Gastrocnemius medialis (tissue), 4 donors: ENCODE data around the gene CFAP91. TPM values are rescaled to one million over a fixed set of nuclear protein-coding genes. Genes with fewer than 3 reads are reported as not detected.
"Not testable (repeated sequence)": the region's sequence is repeated elsewhere in the genome, so short reads cannot be mapped to it uniquely, and the experiment has no call there.

Experiments
- ATAC-seq, 2 donors: fragments of 150-250 bp; one replicate each; pipeline ENCODE4 v1.9.1; 2016
- DNase-seq, 2 donors: peaks; one replicate each; pipeline ENCODE4 v3.0.0-alpha.2; 2019
- H3K27ac ChIP-seq, 4 donors: fragments of 200-600 bp; sonication (generic); 1 replicate in 1 of 4; 2 replicates in 3 of 4; pipeline ENCODE4 v1.5.1; 2016 to 2018; ENCODE audit warnings: mild to moderate bottlenecking in 2 of 4, moderate library complexity in 1 of 4
- H3K27me3 ChIP-seq, 3 donors: fragments of 200-600 bp; sonication (generic) in 2 of 3; 1 replicate in 1 of 3; 2 replicates in 2 of 3; pipeline versions ENCODE4 v1.5.1 to v1.6.0; 2016 to 2019; ENCODE audit warnings: mild to moderate bottlenecking in 1 of 3, moderate library complexity in 1 of 3
- H3K36me3 ChIP-seq, 2 donors: fragments of 200-600 bp; sonication (generic) in 1 of 2; one replicate each; pipeline ENCODE4 v1.5.1; 2017 to 2018
- H3K4me1 ChIP-seq, 2 donors: fragments of 200-600 bp; sonication (generic) in 1 of 2; one replicate each; pipeline ENCODE4 v1.5.1; 2016 to 2017; ENCODE audit warnings: mild to moderate bottlenecking in 2 of 2
- H3K4me3 ChIP-seq, 4 donors: fragments of 200-600 bp; sonication (generic) in 3 of 4; 1 replicate in 1 of 4; 2 replicates in 3 of 4; pipeline ENCODE4 v1.5.1; 2016 to 2019; ENCODE audit warnings: mild to moderate bottlenecking in 2 of 4
- H3K9me3 ChIP-seq, 3 donors: fragments of 200-600 bp; sonication (generic) in 2 of 3; 1 replicate in 1 of 3; 2 replicates in 2 of 3; pipeline ENCODE4 v1.5.1; 2016 to 2019
- CTCF ChIP-seq, 5 experiments: fragments of 450-650 bp in 3 of 5; fragments of 200-600 bp in 2 of 5; sonication (generic) in 2 of 5; IDR thresholded peaks in 4 of 5; conservative IDR thresholded peaks in 1 of 5; 1 replicate in 4 of 5; 2 replicates in 1 of 5; pipeline ENCODE4 v1.5.1; 2016 to 2019; ENCODE audit warnings: antibody characterized with exemption in 5 of 5, mild to moderate bottlenecking in 3 of 5, moderate library complexity in 3 of 5
- POLR2A ChIP-seq, 2 donors: fragments of 450-650 bp; IDR thresholded peaks; one replicate each; pipeline ENCODE4 v1.6.1; 2017; ENCODE audit warnings: antibody characterized with exemption in 2 of 2, mild to moderate bottlenecking in 2 of 2, moderate library complexity in 2 of 2
- in situ Hi-C, 4 donors: fragments of 200-750 bp; cut with MboI; loops; one replicate each; pipeline versions ENCODE4 v1.15.0 to v1.8.0; 2017; ENCODE audit warnings: low sequenced_read_pairs in 4 of 4
- intact Hi-C: fragments of 100-400 bp; cut with DNase I; formaldehyde crosslinking; loops from one replicate; pipeline ENCODE4 v1.15.1; 2023; ENCODE audit warnings: low total_unique reads
- total RNA-seq, 4 donors: library from RNA; depleted of rRNA; stranded (reverse); fragments of >200 nt; gene quantifications; one replicate each; pipeline versions ENCODE4 v1.1.0 to v1.2.3, GENCODE V29; 2016

Gene CFAP91
- total RNA-seq, 4 donors from 2014 or later: 0.11 to 0.36 (median 0.20) TPM; not detected in 1

DNA sequence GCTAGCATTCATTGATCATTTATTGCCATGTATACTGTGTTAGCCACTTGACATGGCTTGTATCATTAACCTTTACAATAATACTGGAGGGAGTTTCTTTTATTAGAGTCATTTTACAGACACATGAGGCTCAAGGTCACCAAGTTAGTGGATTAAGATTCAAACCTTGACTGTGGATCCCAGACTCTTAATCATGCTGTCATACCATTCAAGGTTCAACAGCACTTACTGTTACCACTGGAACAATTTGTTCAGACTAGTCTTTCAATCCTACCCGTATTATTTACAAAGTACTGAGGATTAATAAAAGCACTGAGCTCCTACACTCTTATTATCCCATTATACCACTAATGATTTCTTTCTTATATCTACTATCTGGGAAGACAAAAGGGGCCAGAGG, 26.8 kb upstream of the CFAP91 start:
- TF ChIP-seq POLR2A (IDR thresholded peaks at IDR 0.05) (no peak), CTCF (IDR thresholded peaks at IDR 0.05 in 4 of 5, conservative IDR thresholded peaks at IDR 0.05 in 1 of 5) (no peak)
- Histone ChIP-seq H3K36me3 (peaks cover 0 to 40% of the 10 kb centered on the region in 2 donors), H3K27me3 (no peaks in the 10 kb centered on the region), H3K4me3 (peak overlapping the region; percentile 72 to 86 (median 78)), H3K9me3 (no peaks in the 10 kb centered on the region), H3K4me1 (peaks cover 19% of the 10 kb centered on the region in 2 donors), H3K27ac (peak overlapping the region; percentile 89 to 97 (median 96))
- in situ Hi-C loops (loop anchor here (25.0 kb wide), 3 partner anchors 164 to 411 kb away; partner anchors contain the start of genes ARHGAP31 (in 3 of the 4) and GSK3B (in 1 of the 4)), intact Hi-C loops (loop anchor here (2.0 to 5.0 kb wide), 3 partner anchors 27 to 99 kb away; partner anchors contain the start of genes ADPRH, CFAP91 and PLA1A)
- peak; percentile 38 to 57 for ATAC-seq
- DNase-seq: no peak

GRCh38 chr3:119676771-119677640, 25.8 kb upstream of the CFAP91 start, which contains the start of gene COX17:
COX17 (minus strand) TSS chr3:119677406; CDS start chr3:119677310, 96 bp downstream.
- ATAC-seq (peak; percentile 95 to 96), DNase-seq (peak; percentile 94 to 97)
- Histone ChIP-seq H3K4me3 (peak within 1 kb of the TSS; percentile 72 to 86 (median 78)), H3K27ac (peak within 1 kb of the TSS; percentile 89 to 97 (median 96)), H3K4me1 (peaks cover 19% of the 10 kb centered on the region in 2 donors), H3K36me3 (peaks cover 0 to 32% of the 10 kb centered on the region in 2 donors), H3K27me3 (no peaks in the 10 kb centered on the region), H3K9me3 (no peaks in the 10 kb centered on the region)
- TF ChIP-seq CTCF (IDR thresholded peaks at IDR 0.05 in 4 of 5, conservative IDR thresholded peaks at IDR 0.05 in 1 of 5) (no peak), POLR2A (IDR thresholded peaks at IDR 0.05) (peak; percentile 77 to 80)
- intact Hi-C loops (loop anchor here (1.0 to 5.0 kb wide), 6 partner anchors 26 to 418 kb away; partner anchors contain the start of genes ADPRH, CFAP91, PLA1A and TIMMDC1), in situ Hi-C loops (loop anchor here (25.0 kb wide), 3 partner anchors 165 to 410 kb away; partner anchors contain the start of genes ARHGAP31 (in 3 of the 4) and GSK3B (in 1 of the 4))

GRCh38 chr3:119677641-119677934, 25.2 kb upstream of the CFAP91 start:
- no peak for ATAC-seq
- Histone ChIP-seq H3K27me3 (no peaks in the 10 kb centered on the region), H3K9me3 (no peaks in the 10 kb centered on the region), H3K4me1 (peaks cover 19% of the 10 kb centered on the region in 2 donors), H3K4me3 (peak overlapping the region; percentile 72 to 86 (median 78)), H3K27ac (peak overlapping the region; percentile 89 to 97 (median 96)), H3K36me3 (peaks cover 0 to 26% of the 10 kb centered on the region in 2 donors)
- intact Hi-C loops (loop anchor here (1.0 to 5.0 kb wide), 6 partner anchors 25 to 418 kb away; partner anchors contain the start of genes ADPRH, CFAP91, PLA1A and TIMMDC1), in situ Hi-C loops (loop anchor here (25.0 kb wide), 3 partner anchors 165 to 410 kb away; partner anchors contain the start of genes ARHGAP31 (in 3 of the 4) and GSK3B (in 1 of the 4))
- no peak for TF ChIP-seq POLR2A (IDR thresholded peaks at IDR 0.05)
- TF ChIP-seq CTCF (IDR thresholded peaks at IDR 0.05 in 4 of 5, conservative IDR thresholded peaks at IDR 0.05 in 1 of 5): no peak
- no peak for DNase-seq

DNA sequence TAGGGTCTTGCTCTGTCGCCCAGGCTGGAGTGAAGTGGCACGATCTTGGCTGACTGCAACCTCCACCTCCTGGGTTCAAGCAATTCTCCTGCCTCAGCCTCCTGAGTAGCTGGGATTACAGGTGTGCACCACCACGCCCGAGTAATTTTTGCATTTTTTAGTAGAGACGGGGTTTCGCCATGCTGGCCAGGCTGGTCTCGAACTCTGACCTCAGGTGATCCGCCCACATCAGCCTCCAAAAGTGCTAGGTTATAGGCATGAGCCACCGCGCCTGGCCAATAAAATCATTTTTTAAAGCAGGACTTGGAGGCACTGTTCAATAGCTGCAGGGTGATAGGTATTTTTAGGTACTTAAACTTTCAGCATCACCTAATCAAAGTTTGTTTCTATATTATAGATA, 24.6 kb upstream of the CFAP91 start:
- H3K27ac ChIP-seq: peak overlapping the region in 1 of 4 donors; percentile 97
- DNase-seq, ATAC-seq, H3K27me3 ChIP-seq, H3K9me3 ChIP-seq, H3K4me3 ChIP-seq: not testable (repeated sequence)
- intact Hi-C loops (loop anchor here (5.0 kb wide), 2 partner anchors 81 to 101 kb away; partner anchors contain the start of genes ADPRH and PLA1A), in situ Hi-C loops (loop anchor here (25.0 kb wide), 3 partner anchors 166 to 409 kb away; partner anchors contain the start of genes ARHGAP31 (in 3 of the 4) and GSK3B (in 1 of the 4))
- peaks cover 19% of the 10 kb centered on the region in 2 donors for H3K4me1 ChIP-seq
- peaks cover 0 to 20% of the 10 kb centered on the region in 2 donors for H3K36me3 ChIP-seq
